CD4-positive, alpha-beta T cell treated with Interleukin-15 for 1 hour (primary cell): Measurements from ENCODE around the gene MYO7A.

Experiments used
- DNase-seq: peaks from one replicate; pipeline ENCODE4 v3.0.0-alpha.2; 2020

Gene MYO7A

DNA sequence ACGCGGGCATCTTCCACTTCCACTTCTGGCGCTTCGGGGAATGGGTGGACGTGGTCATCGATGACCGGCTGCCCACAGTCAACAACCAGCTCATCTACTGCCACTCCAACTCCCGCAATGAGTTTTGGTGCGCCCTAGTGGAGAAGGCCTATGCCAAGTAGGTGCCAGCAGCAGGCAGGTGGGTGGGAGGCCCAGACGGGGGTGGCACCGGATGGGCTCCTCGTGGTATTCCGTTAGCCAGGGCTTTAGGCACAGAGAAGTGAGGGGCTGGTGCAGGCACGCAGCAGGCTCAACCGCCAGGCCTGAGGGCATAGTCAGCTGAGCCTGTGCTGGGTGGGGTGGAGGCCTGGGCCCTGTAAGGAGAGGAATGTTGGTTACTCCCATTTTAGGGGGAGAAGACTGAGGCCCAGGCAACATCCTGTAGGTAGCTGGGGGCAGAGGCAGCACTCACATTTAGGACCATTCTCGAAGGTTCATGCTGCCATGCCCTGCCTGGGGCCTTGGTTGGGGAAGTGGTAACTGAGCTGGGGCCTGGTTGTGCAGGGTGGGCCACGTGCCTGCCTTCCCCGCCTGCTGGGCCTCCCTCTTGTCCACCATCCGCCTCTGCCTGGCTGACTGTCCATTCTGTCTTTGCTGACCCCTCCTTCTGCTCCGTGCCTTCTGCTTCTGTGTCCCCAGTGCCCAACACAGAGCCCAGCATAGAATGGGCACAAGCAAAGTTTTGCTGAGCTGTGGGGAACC lies 15.2 kb upstream of the MYO7A start:
- DNase-seq, result no peak

DNA sequence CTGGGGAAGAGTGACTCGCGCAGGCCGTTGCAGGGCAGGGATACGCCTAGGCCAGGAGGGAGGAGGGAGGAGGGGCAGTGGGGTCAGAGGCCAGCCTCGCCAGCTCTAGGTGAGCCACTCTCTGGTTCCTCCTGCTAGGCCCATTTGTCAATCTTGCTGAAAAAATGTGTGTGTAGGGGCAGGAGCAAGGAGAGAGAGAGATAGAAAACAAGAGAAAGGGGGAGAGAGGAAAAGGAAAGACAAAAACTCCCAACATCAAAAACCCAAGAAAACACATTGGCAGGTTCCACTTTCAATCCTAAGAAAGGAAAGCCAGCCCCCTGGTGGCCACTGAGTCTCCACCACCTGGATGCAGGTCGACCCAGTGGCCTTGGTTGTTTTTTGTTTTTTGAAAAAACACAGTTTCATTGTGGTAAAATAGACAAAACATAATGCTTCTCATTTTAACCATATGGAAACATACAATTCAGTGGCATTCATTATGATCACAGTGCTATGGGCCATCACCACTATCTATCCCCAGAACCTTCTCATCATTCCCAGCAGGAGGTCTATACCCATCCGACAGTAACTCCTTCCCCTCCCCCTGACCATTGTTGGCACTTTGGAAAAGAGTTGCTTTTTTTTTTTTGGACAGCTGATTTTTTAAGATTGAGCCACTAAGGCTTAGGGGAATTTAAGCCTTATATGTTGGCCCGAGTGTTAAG lies 14.5 kb upstream of the MYO7A start:
- no peak for DNase-seq

- no peak for DNase-seq
Measured at GRCh38 chr11:77114089-77114463, 14.0 kb upstream of the MYO7A start.

DNA sequence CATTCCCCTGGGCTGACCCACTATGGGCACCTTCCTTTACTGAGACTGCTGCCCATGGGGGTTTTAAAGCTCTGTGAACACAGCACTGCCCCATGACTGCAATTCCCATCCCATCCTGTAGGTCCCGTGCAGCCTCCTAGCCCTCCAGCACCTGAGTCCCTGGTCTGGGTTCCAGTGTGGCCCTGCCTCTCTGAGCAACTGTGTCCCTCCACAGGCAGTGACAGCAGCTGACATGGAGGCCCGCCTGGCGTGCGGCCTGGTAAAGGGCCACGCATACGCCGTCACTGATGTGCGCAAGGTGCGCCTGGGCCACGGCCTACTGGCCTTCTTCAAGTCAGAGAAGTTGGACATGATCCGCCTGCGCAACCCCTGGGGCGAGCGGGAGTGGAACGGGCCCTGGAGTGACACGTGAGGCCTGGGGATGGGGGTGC lies 12.8 kb upstream of the MYO7A start:
- DNase-seq, result no peak

GRCh38 chr11:77115956-77116355 lies 12.1 kb upstream of the MYO7A start:
- DNase-seq, result no peak

DNA sequence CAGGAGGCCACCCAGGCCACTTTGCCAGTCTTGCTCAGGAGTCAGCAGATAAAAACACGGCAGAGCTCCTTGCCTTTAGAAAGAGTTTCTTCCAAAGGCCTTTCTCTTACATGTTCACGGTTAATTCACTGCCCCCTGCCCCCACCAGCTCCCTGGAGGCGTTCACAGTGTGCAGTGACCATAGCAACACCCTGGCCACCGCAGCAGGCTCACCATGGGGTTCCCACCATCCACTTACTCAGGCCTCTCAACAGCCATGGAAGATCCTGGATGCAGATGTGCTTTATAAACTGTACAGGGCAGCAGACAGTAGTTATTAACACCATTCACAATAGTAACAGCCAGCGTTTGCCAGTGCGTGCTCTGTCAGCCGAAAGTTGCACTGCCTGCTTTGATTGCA lies 10.6 kb upstream of the MYO7A start:
- DNase-seq, result no peak

- DNase-seq, result no peak
Measured at GRCh38 chr11:77118086-77118485, 10.0 kb upstream of the MYO7A start.

DNA sequence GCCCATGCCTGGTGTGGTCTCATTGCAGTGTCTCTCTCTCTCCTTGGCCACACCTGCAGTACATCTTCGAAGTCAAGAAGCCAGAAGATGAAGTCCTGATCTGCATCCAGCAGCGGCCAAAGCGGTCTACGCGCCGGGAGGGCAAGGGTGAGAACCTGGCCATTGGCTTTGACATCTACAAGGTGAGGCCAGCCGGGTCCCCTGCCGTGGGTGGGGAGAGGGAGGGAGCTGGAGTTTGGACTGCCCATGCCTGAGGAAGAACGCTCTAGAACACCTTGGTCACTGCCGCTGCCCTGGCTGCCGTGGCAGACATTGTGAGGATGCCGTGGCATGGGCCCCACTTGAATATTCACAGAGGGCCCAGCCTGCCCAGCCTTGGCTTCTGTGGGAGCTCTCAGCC lies 9.1 kb upstream of the MYO7A start:
- DNase-seq, result no peak

DNA sequence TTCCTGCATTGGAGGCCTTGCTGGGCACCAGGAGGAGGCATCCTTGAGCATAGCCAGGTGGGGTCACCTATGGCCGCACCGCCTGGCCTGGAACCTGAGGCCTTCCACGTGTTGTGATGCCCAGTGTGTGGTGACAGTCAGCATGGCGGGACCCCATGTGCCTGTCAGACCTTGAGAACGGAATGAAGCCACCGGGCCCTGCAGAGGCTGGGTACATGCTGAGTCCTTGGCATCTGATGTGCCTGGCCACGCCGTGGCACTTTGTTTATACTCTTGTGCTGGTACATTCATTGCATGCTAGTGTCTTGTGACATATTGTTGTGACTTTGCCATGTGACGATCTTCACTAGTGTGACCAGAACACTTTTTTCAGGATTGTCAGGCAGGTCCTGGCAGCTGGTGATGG lies 8.5 kb upstream of the MYO7A start:
- DNase-seq, result no peak

DNA sequence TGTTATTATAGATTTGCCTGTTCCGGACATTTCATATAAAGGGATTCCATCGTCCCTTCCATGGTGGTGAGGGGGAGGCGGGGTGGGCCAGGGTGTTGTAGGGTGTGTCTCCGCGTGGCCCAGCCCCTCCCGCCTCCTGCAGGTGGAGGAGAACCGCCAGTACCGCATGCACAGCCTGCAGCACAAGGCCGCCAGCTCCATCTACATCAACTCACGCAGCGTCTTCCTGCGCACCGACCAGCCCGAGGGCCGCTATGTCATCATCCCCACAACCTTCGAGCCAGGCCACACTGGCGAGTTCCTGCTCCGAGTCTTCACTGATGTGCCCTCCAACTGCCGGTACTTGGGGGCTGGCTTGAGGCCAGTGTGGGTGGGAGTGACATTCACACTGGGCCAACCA lies 7.5 kb upstream of the MYO7A start:
- DNase-seq, result no peak

- no peak for DNase-seq
Measured at GRCh38 chr11:77121096-77121640, 6.9 kb upstream of the MYO7A start.

- DNase-seq, result no peak
Measured at GRCh38 chr11:77121876-77122575, 6.0 kb upstream of the MYO7A start.

- no peak for DNase-seq
Measured at GRCh38 chr11:77122576-77123212, 5.4 kb upstream of the MYO7A start.

DNA sequence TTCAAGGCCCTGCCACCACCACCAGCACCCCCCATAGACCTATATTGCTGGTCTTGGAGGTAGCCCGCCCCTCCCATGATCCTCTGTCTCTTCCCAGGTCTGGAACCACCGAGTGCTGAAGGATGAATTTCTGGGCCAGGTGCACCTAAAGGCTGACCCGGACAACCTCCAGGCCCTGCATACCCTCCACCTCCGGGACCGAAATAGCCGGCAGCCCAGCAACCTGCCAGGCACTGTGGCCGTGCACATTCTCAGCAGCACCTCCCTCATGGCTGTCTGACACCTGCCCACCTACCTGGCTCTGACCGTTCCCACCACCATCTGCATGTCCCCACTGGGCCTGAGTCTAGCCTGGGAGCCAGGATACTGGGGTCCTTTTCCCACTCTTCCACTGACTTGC lies 4.5 kb upstream of the MYO7A start:
- DNase-seq, result no peak

- no peak for DNase-seq
Measured at GRCh38 chr11:77124041-77124440, 4.0 kb upstream of the MYO7A start.

- DNase-seq, result no peak
Measured at GRCh38 chr11:77124488-77124887, 3.6 kb upstream of the MYO7A start.

DNA sequence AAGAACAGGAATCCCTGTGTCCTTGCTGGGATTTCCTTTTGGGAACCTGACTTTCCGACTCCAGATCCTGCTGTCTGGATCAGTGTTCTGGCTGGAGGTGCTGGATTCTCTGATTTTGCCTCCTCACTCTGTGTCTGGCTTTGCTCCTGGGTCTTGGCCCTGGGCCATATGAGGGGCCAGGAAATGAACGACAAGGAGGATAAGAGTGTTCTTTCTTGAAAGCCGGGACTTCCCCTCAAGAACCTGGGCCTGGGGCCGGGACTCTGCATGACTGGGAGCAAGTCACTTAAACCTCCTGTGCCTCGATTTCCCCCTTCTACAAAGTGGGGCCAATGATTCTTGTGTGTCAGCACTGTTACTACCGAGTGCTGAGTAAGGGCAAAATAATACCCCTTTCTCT lies 2.9 kb upstream of the MYO7A start:
- DNase-seq, result no peak

GRCh38 chr11:77125695-77126094 lies 2.4 kb upstream of the MYO7A start:
- DNase-seq, result no peak

DNA sequence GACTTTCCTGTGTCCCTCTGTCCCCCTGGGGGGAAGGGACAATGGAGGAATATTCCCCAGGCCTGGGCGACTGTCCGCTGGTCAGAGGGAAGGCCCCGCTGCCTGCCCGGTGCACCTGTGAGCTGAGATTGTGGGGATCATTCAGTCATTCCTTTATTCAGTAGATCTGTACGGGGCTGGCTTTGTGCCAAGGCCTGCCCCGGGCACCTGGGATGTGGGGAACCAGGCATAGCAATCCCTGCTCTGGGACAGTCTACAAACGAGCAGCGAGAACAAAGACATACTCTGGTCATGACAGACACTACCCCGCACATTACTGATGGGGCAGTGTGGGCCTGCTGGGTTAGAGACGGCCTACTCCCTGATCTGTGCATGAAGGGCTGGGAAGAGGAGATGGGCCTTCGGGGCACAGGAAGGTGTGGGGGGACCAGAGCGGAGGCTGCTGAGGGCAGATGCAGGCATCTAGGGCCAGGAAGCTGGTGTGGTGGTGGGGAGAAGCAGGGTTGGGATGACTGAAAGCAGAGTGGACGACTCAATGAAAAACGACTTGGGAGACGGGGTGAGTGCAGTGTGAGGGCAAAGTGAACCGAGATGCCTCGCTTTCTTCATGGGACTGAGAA lies 1.8 kb upstream of the MYO7A start:
- no peak for DNase-seq

- no peak for DNase-seq
Measured at GRCh38 chr11:77126861-77127234, 1.2 kb upstream of the MYO7A start.

- DNase-seq, result peak; percentile 33
Measured at GRCh38 chr11:77127235-77127911, 673 bp upstream of the MYO7A start.
